ENCODE data around the gene RBM4. TPM values are rescaled to one million over a fixed set of nuclear protein-coding genes. Genes with fewer than 3 reads are reported as not detected.
A peak's percentile ranks its signal among the peaks of the same experiment; 100 is the strongest.

The RBM4 gene
- total and polyA plus RNA-seq, 8 donors = 44.3 to 136 (median 94.4) TPM

DNA sequence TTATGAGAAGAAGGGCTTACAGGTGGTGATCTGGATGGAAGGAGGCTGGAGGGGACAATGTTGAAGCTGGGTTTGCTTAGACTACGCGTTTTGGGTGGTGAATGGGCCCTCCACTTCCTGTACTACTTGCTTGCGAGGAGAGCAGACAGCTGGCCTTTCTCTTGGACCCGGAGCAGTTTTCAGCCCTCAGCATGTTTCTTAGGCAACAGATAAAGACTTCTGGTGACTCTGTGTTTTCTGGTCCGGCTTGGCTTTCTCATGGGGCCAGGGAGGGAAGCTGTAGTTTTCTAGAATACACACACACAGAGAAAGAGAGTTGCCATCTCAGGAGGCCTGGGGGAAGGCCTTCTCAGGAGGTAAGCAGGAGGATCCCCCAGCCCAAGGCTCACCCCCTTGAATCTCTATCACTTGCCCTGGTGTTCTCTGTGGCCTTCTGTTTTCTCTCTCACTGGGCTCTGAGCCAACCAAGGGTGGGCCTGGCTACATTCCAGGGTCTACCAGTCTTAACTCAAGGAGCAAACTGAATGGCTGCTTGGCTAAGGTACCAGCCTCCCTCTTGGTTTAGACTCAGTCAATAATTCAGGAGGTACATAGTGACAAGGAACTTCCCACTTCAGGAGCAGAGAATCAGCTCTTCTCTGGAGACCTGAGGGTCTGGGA is 43.1 kb upstream of the RBM4 start:
- H3K4me1 ChIP-seq = peaks cover 31 to 45% (median 37%) of the 10 kb centered on the region in 4 donors
- peaks cover 7 to 17% (median 16%) of the 10 kb centered on the region in 4 donors for H3K36me3 ChIP-seq
- peak; percentile 47 to 89 for DNase-seq
- intact Hi-C loops (cut with DNase I; ENCODE audit: low total_unique reads) = no loop called here
- 21 to 53% (median 30%) methylated on average over 5 of the region's 5 CpGs for WGBS, 5 donors
- TF ChIP-seq, protein P1, sequence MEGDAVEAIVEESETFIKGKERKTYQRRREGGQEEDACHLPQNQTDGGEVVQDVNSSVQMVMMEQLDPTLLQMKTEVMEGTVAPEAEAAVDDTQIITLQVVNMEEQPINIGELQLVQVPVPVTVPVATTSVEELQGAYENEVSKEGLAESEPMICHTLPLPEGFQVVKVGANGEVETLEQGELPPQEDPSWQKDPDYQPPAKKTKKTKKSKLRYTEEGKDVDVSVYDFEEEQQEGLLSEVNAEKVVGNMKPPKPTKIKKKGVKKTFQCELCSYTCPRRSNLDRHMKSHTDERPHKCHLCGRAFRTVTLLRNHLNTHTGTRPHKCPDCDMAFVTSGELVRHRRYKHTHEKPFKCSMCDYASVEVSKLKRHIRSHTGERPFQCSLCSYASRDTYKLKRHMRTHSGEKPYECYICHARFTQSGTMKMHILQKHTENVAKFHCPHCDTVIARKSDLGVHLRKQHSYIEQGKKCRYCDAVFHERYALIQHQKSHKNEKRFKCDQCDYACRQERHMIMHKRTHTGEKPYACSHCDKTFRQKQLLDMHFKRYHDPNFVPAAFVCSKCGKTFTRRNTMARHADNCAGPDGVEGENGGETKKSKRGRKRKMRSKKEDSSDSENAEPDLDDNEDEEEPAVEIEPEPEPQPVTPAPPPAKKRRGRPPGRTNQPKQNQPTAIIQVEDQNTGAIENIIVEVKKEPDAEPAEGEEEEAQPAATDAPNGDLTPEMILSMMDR (IDR thresholded peaks at IDR 0.05) = no peak
- H3K27me3 ChIP-seq = no peaks in the 10 kb centered on the region
- peak overlapping the region in 4 of 5 donors; percentile 43 to 74 (median 64) for H3K27ac ChIP-seq
- no peak overlapping the region for H3K4me3 ChIP-seq
- no peaks in the 10 kb centered on the region for H3K9me3 ChIP-seq

DNA sequence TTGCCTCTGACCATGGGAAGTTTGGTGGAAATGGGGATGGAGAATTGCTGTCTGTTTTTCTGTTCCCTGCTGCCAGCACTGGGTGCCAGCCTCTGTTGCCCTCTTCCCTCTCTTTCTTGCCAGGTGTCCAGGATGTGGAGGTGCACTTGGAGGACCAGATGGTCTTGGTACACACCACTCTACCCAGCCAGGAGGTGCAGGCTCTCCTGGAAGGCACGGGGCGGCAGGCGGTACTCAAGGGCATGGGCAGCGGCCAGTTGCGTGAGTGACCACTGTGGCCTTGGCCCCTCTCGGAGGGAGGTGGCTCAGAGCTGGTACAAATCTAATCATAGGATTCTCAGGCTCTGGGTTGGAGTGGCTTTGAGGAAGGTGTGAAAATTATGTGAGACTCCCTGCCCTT is 39.5 kb upstream of the RBM4 start:
- WGBS, 5 donors = 95 to 100% (median 98%) methylated on average over 5 to 6 of the region's 6 CpGs
- no peak overlapping the region for H3K27ac ChIP-seq
- H3K27me3 ChIP-seq = no peaks in the 10 kb centered on the region
- H3K4me1 ChIP-seq = peaks cover 18 to 41% (median 21%) of the 10 kb centered on the region in 4 donors
- intact Hi-C loops (cut with DNase I; ENCODE audit: low total_unique reads) = no loop called here
- no peak overlapping the region for H3K4me3 ChIP-seq
- H3K36me3 ChIP-seq = peaks cover 11 to 51% (median 49%) of the 10 kb centered on the region in 4 donors
- TF ChIP-seq POLR2AphosphoS5 (IDR thresholded peaks at IDR 0.05) (no peak), EP300 (IDR thresholded peaks at IDR 0.05) (no peak), POLR2A (IDR thresholded peaks at IDR 0.05) (no peak)
- TF ChIP-seq, protein P1 (IDR thresholded peaks at IDR 0.05) = no peak
- DNase-seq = no peak
- H3K9me3 ChIP-seq = no peaks in the 10 kb centered on the region

DNA sequence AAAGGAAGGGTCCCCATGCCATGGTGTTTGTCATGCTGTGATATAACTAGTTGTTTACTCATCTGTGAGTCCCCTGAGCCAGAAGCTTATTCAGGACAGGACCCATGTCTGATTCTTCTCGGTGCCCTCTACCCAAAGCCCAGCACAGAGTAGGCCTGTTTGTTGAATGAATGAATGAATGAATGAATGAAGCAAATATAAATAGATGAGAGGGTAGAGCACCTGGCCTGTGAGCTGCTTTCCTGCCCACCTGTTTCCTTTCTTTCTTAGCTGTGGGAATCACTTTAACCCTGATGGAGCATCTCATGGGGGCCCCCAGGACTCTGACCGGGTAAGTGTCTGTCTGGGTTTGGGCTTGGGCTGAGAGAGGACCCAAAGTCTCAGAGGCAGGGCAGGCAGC is 38.3 kb upstream of the RBM4 start:
- Histone ChIP-seq H3K4me1 (peaks cover 8 to 29% (median 10%) of the 10 kb centered on the region in 4 donors), H3K27me3 (no peaks in the 10 kb centered on the region), H3K9me3 (no peaks in the 10 kb centered on the region), H3K27ac (no peak overlapping the region), H3K4me3 (no peak overlapping the region), H3K36me3 (peaks cover 12 to 63% (median 60%) of the 10 kb centered on the region in 4 donors)
- 75 to 100% (median 83%) methylated on average over 2 of the region's 2 CpGs for WGBS, 5 donors
- TF ChIP-seq POLR2AphosphoS5 (IDR thresholded peaks at IDR 0.05) (no peak), EP300 (IDR thresholded peaks at IDR 0.05) (no peak), POLR2A (IDR thresholded peaks at IDR 0.05) (no peak)
- TF ChIP-seq, protein P1 (IDR thresholded peaks at IDR 0.05) = no peak
- intact Hi-C loops (cut with DNase I; ENCODE audit: low total_unique reads) = no loop called here
- DNase-seq = no peak

DNA sequence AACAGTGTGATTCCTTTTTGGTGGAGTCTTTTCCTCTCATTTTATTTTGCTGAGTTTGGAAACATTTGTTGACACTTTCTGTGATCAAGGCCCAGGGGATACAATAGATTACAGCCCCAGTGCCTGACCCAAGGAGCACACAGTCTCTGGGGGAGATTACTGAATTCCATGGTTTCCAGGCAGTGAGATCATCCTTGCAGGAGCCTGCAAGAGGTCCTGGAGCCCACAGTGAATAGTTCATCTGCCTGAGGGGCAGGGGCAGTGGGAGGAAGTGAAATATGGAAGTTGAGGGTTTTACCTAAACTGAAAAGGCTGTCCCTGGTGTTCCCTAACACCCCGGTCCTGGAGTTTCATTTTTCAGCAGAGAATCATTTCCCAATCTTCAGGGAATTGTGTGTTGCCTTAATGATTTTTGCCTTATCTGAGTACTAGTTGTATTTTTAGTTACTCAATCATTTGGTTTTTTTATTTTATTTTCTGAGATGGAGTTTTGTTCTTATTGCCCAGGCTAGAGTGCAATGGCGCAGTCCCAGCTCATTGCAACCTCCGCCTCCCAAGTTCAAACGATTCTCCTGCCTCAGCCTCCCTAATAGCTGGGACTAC is 37.8 kb upstream of the RBM4 start:
- Histone ChIP-seq H3K4me1 (peaks cover 3 to 24% (median 5%) of the 10 kb centered on the region in 4 donors), H3K27me3 (no peaks in the 10 kb centered on the region), H3K27ac (no peak overlapping the region), H3K36me3 (peaks cover 18 to 68% (median 65%) of the 10 kb centered on the region in 4 donors), H3K9me3 (no peaks in the 10 kb centered on the region), H3K4me3 (no peak overlapping the region)
- intact Hi-C loops (cut with DNase I; ENCODE audit: low total_unique reads) = no loop called here
- WGBS, 5 donors = 91 to 99% (median 93%) methylated on average over 4 of the region's 4 CpGs
- no peak for DNase-seq
- TF ChIP-seq, protein P1 (IDR thresholded peaks at IDR 0.05) = no peak
- no peak for TF ChIP-seq POLR2AphosphoS5 (IDR thresholded peaks at IDR 0.05)
- TF ChIP-seq EP300 (IDR thresholded peaks at IDR 0.05) = no peak
- TF ChIP-seq POLR2A (IDR thresholded peaks at IDR 0.05) = no peak
